Activated T-helper 17 cell treated with anti-CD3 and anti-CD28 coated beads, Interleukin-2, amount 50 U/mL, for 72 hours (primary cell): Measurements from ENCODE around the gene COG7. TPM values are rescaled to one million over a fixed set of nuclear protein-coding genes. Genes with fewer than 3 reads are reported as not detected.

Source experiments
- ATAC-seq: fragments of 150-1000 bp; cut with Tn5 transposase; replicated peaks from 2 replicates; pipeline ENCODE4 v1.10.0; 2021; ENCODE audit warnings: mild to moderate bottlenecking, moderate library complexity
- H3K27ac Mint-ChIP-seq: one replicate; pipeline ENCODE4 v1.8.0; 2022; ENCODE audit warnings: mixed read lengths
- H3K27me3 Mint-ChIP-seq: one replicate; pipeline ENCODE4 v1.8.0; 2022; ENCODE audit warnings: mixed read lengths
- H3K36me3 Mint-ChIP-seq: one replicate; pipeline ENCODE4 v1.8.0; 2022; ENCODE audit warnings: low read depth, mild to moderate bottlenecking, mixed read lengths
- H3K4me1 Mint-ChIP-seq: one replicate; pipeline ENCODE4 v1.8.0; 2022; ENCODE audit warnings: mixed read lengths
- H3K4me3 Mint-ChIP-seq: one replicate; pipeline ENCODE4 v1.8.0; 2022; ENCODE audit warnings: mild to moderate bottlenecking, mixed read lengths
- H3K9me3 Mint-ChIP-seq: one replicate; pipeline ENCODE4 v1.8.0; 2022; ENCODE audit warnings: mixed read lengths
- total RNA-seq, 2 donors: library from RNA; stranded (reverse); gene quantifications; one replicate each; pipeline ENCODE4 v1.2.3, GENCODE V29; 2022

COG7 gene
- total RNA-seq, 2 donors from 2014 or later = 21.2 to 29.4 TPM

GRCh38 chr16:23357761-23358290, 95.2 kb downstream of the COG7 start:
- Mint-ChIP-seq H3K9me3 (no peaks in the 10 kb centered on the region), H3K27ac (no peak overlapping the region), H3K36me3 (no peaks in the 10 kb centered on the region), H3K4me3 (no peak overlapping the region), H3K27me3 (peaks cover 4% of the 10 kb centered on the region), H3K4me1 (no peaks in the 10 kb centered on the region)
- no peak for ATAC-seq

- Mint-ChIP-seq H3K4me3 (no peak overlapping the region), H3K27ac (no peak overlapping the region), H3K9me3 (peaks cover 4% of the 10 kb centered on the region), H3K4me1 (no peaks in the 10 kb centered on the region), H3K36me3 (no peaks in the 10 kb centered on the region), H3K27me3 (peaks cover 10% of the 10 kb centered on the region)
- ATAC-seq = no peak
These were observed 96.0 kb downstream of the COG7 start for GRCh38 chr16:23356941-23357340.

GRCh38 chr16:23355106-23355670, 97.8 kb downstream of the COG7 start:
- ATAC-seq = no peak
- Mint-ChIP-seq H3K4me1 (no peaks in the 10 kb centered on the region), H3K4me3 (no peak overlapping the region)

GRCh38 chr16:23354246-23354645, 98.7 kb downstream of the COG7 start:
- Mint-ChIP-seq H3K27ac (no peak overlapping the region), H3K27me3 (peaks cover 13% of the 10 kb centered on the region), H3K36me3 (no peaks in the 10 kb centered on the region), H3K4me1 (no peaks in the 10 kb centered on the region), H3K4me3 (no peak overlapping the region), H3K9me3 (peaks cover 4% of the 10 kb centered on the region)
- no peak for ATAC-seq

More at GRCh38 chr16:23355106-23355670, 97.8 kb downstream of the COG7 start:
- Mint-ChIP-seq H3K27ac (no peak overlapping the region), H3K36me3 (no peaks in the 10 kb centered on the region), H3K27me3 (peaks cover 10% of the 10 kb centered on the region), H3K9me3 (peaks cover 4% of the 10 kb centered on the region)

GRCh38 chr16:23353440-23353839, 99.5 kb downstream of the COG7 start:
- H3K36me3 Mint-ChIP-seq = no peaks in the 10 kb centered on the region
- no peak overlapping the region for H3K4me3 Mint-ChIP-seq
- H3K9me3 Mint-ChIP-seq = peaks cover 4% of the 10 kb centered on the region
- H3K27ac Mint-ChIP-seq = no peak overlapping the region
- no peaks in the 10 kb centered on the region for H3K4me1 Mint-ChIP-seq
- no peak for ATAC-seq
- peaks cover 17% of the 10 kb centered on the region for H3K27me3 Mint-ChIP-seq

GRCh38 chr16:23351360-23351759, 101.6 kb downstream of the COG7 start:
- Mint-ChIP-seq H3K27ac (no peak overlapping the region), H3K27me3 (peaks cover 25% of the 10 kb centered on the region), H3K4me3 (no peak overlapping the region), H3K36me3 (no peaks in the 10 kb centered on the region), H3K4me1 (peaks cover 3% of the 10 kb centered on the region), H3K9me3 (peaks cover 4% of the 10 kb centered on the region)
- no peak for ATAC-seq

GRCh38 chr16:23348579-23349469, 104.2 kb downstream of the COG7 start:
- H3K4me1 Mint-ChIP-seq = peaks cover 3% of the 10 kb centered on the region
- no peak overlapping the region for H3K4me3 Mint-ChIP-seq
- no peak overlapping the region for H3K27ac Mint-ChIP-seq
- ATAC-seq = no peak
- peaks cover 4% of the 10 kb centered on the region for H3K9me3 Mint-ChIP-seq
- peaks cover 25% of the 10 kb centered on the region for H3K27me3 Mint-ChIP-seq
- no peaks in the 10 kb centered on the region for H3K36me3 Mint-ChIP-seq

GRCh38 chr16:23345237-23345636, 107.8 kb downstream of the COG7 start:
- Mint-ChIP-seq H3K36me3 (no peaks in the 10 kb centered on the region), H3K4me1 (peaks cover 3% of the 10 kb centered on the region), H3K27me3 (peaks cover 27% of the 10 kb centered on the region), H3K27ac (no peak overlapping the region), H3K9me3 (no peaks in the 10 kb centered on the region), H3K4me3 (no peak overlapping the region)
- no peak for ATAC-seq

- no peak for ATAC-seq
- H3K9me3 Mint-ChIP-seq = no peaks in the 10 kb centered on the region
- H3K4me3 Mint-ChIP-seq = no peak overlapping the region
- H3K27me3 Mint-ChIP-seq = peaks cover 28% of the 10 kb centered on the region
- no peak overlapping the region for H3K27ac Mint-ChIP-seq
- H3K36me3 Mint-ChIP-seq = no peaks in the 10 kb centered on the region
- peaks cover 3% of the 10 kb centered on the region for H3K4me1 Mint-ChIP-seq
These were observed 109.1 kb downstream of the COG7 start for GRCh38 chr16:23343643-23344612.

- ATAC-seq = no peak
- Mint-ChIP-seq H3K9me3 (no peaks in the 10 kb centered on the region), H3K4me1 (no peaks in the 10 kb centered on the region), H3K4me3 (no peak overlapping the region), H3K27ac (no peak overlapping the region), H3K27me3 (peaks cover 25% of the 10 kb centered on the region), H3K36me3 (no peaks in the 10 kb centered on the region)
These were observed 110.8 kb downstream of the COG7 start for GRCh38 chr16:23342083-23342640.

- no peaks in the 10 kb centered on the region for H3K9me3 Mint-ChIP-seq
- ATAC-seq = no peak
- H3K4me1 Mint-ChIP-seq = peaks cover 6% of the 10 kb centered on the region
- no peak overlapping the region for H3K27ac Mint-ChIP-seq
- H3K27me3 Mint-ChIP-seq = peaks cover 36% of the 10 kb centered on the region
- H3K36me3 Mint-ChIP-seq = no peaks in the 10 kb centered on the region
- no peak overlapping the region for H3K4me3 Mint-ChIP-seq
These were observed 113.2 kb downstream of the COG7 start for GRCh38 chr16:23339787-23340186.
